Neutrophil (primary cell): ENCODE data around the gene CDKL4.

ENCODE experiments used
- H3K27ac ChIP-seq: fragments of 200-600 bp; sonication (generic); 2 replicates; pipeline ENCODE4 v1.5.1; 2016; ENCODE audit warnings: mild to moderate bottlenecking, moderate library complexity
- H3K27me3 ChIP-seq: fragments of 200-600 bp; sonication (generic); 2 replicates; pipeline ENCODE4 v1.6.0; 2016; ENCODE audit warnings: mild to moderate bottlenecking
- H3K36me3 ChIP-seq: fragments of 200-600 bp; sonication (generic); 2 replicates; pipeline ENCODE4 v1.5.1; 2017
- H3K4me1 ChIP-seq, 2 experiments: fragments of 200-600 bp in 1 of 2; sonication (generic) in 1 of 2; 1 replicate in 1 of 2; 2 replicates in 1 of 2; pipeline versions ENCODE4 v1.5.1 to v1.6.1; 2013 to 2016; ENCODE audit warnings: low read depth in 1 of 2, low read length in 1 of 2, mild to moderate bottlenecking in 1 of 2, moderate library complexity in 1 of 2; ENCODE audit not compliant: control insufficient read depth in 1 of 2, insufficient read depth in 1 of 2
- H3K4me3 ChIP-seq, 2 experiments: fragments of 200-600 bp in 1 of 2; sonication (generic) in 1 of 2; 1 replicate in 1 of 2; 2 replicates in 1 of 2; pipeline ENCODE4 v1.5.1; 2013 to 2016; ENCODE audit warnings: low read depth in 1 of 2, low read length in 1 of 2, mild to moderate bottlenecking in 1 of 2, moderate library complexity in 1 of 2
- H3K9me3 ChIP-seq: fragments of 200-600 bp; sonication (generic); 2 replicates; pipeline ENCODE4 v1.5.1; 2016
- CTCF ChIP-seq: fragments of 200-600 bp; sonication (generic); IDR thresholded peaks from 2 replicates; pipeline ENCODE4 v1.5.1; 2016; ENCODE audit warnings: antibody characterized with exemption

The CDKL4 gene

GRCh38 chr2:39135690-39136259, 108.0 kb downstream of the CDKL4 start:
- H3K27me3 ChIP-seq, result no peaks in the 10 kb centered on the region
- TF ChIP-seq CTCF, result no peak
- no peaks in the 10 kb centered on the region for H3K9me3 ChIP-seq
- no peak overlapping the region for H3K27ac ChIP-seq
- peaks cover 8 to 11% of the 10 kb centered on the region in 2 experiments for H3K4me1 ChIP-seq
- H3K36me3 ChIP-seq, result no peaks in the 10 kb centered on the region
- H3K4me3 ChIP-seq, result no peak overlapping the region

- Histone ChIP-seq H3K9me3 (no peaks in the 10 kb centered on the region), H3K27ac (no peak overlapping the region), H3K4me3 (no peak overlapping the region), H3K27me3 (no peaks in the 10 kb centered on the region), H3K36me3 (no peaks in the 10 kb centered on the region), H3K4me1 (no peaks in the 10 kb centered on the region)
- TF ChIP-seq CTCF, result no peak
Observed at GRCh38 chr2:39133215-39133851, 110.4 kb downstream of the CDKL4 start.

GRCh38 chr2:39128919-39129391, 114.8 kb downstream of the CDKL4 start:
- no peak for TF ChIP-seq CTCF
- Histone ChIP-seq H3K27ac (no peak overlapping the region), H3K4me3 (no peak overlapping the region), H3K4me1 (peaks cover 5 to 9% of the 10 kb centered on the region in 2 experiments), H3K36me3 (no peaks in the 10 kb centered on the region), H3K9me3 (no peaks in the 10 kb centered on the region), H3K27me3 (no peaks in the 10 kb centered on the region)

- no peaks in the 10 kb centered on the region for H3K27me3 ChIP-seq
- no peak for TF ChIP-seq CTCF
- H3K9me3 ChIP-seq, result no peaks in the 10 kb centered on the region
- H3K4me3 ChIP-seq, result no peak overlapping the region
- no peak overlapping the region for H3K27ac ChIP-seq
- H3K36me3 ChIP-seq, result no peaks in the 10 kb centered on the region
- peaks cover 11 to 15% of the 10 kb centered on the region in 2 experiments for H3K4me1 ChIP-seq
Observed at GRCh38 chr2:39127973-39128372, 115.8 kb downstream of the CDKL4 start.
